ENCODE measurements around the gene PM20D2. TPM values are rescaled to one million over a fixed set of nuclear protein-coding genes. Genes with fewer than 3 reads are reported as not detected.

PM20D2 gene
- polyA plus RNA-seq, 2 donors: 3.4 to 5.5 TPM

DNA sequence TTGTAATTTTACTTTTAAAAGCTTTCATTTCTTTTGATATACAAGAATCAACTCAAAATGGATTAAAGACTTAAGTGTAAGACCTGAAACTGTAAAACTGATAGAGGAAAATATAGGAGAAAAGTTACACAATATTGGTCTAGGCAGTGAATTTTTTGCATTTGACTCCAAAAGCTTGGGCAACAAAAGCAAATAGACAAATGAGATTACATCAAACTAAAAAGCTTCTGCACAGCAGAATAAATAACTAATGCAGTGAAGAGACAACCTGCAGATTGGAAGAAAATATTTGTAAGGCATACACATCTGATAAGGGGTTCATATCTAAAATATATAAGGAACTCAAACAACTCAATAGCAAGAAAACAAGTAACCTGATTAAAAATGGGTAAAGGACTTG, 68.3 kb downstream of the PM20D2 start:
- no peaks in the 10 kb centered on the region for H3K36me3 ChIP-seq (ENCODE audit: control insufficient read depth in 2 of 2, insufficient read depth in 2 of 2, low read length in 1 of 2)
- no peak overlapping the region for H3K4me3 ChIP-seq (ENCODE audit: low read depth in 1 of 2, low read length in 2 of 2)
- no peaks in the 10 kb centered on the region for H3K27me3 ChIP-seq (ENCODE audit: control insufficient read depth in 1 of 2, insufficient read depth in 2 of 2, low read length in 2 of 2)

More for the DNA sequence above, 68.3 kb downstream of the PM20D2 start:
- Histone ChIP-seq H3K27ac (ENCODE audit: low read depth in 2 of 2, low read length in 1 of 2) (no peak overlapping the region), H3K4me1 (ENCODE audit: control insufficient read depth in 2 of 2, insufficient read depth in 2 of 2, low read length in 1 of 2) (no peaks in the 10 kb centered on the region), H3K9me3 (ENCODE audit: control insufficient read depth in 2 of 2, insufficient read depth in 1 of 2, low read depth in 1 of 2, low read length in 1 of 2) (no peaks in the 10 kb centered on the region)

Other genes with a start within 250 kb of the PM20D2 start
- gene RNGTT, start 182.4 kb upstream of the PM20D2 start, polyA plus RNA-seq: 1 to 10 TPM; 3.9 to 5.2 TPM
- 10 to 100 TPM; 29.9 to 30.3 TPM for gene PNRC1, start 65.3 kb upstream of the PM20D2 start, polyA plus RNA-seq
- under 1 TPM; 0.31 to 0.41 TPM for gene SRSF12, start 28.0 kb upstream of the PM20D2 start, polyA plus RNA-seq
- gene GABRR1, start 71.3 kb downstream of the PM20D2 start, polyA plus RNA-seq: under 1 TPM; 0.20 to 0.22 TPM
- gene GABRR2, start 169.2 kb downstream of the PM20D2 start, polyA plus RNA-seq: under 1 TPM; 0.08 to 0.12 TPM
- 10 to 100 TPM; 17.3 to 19.4 TPM for gene UBE2J1, start 206.7 kb downstream of the PM20D2 start, polyA plus RNA-seq

Measured in esophagus (tissue), 2 donors.